HL-60 (cell line): ENCODE results near the gene TNP2.
A peak's percentile ranks its signal among the peaks of the same experiment; 100 is the strongest.

Experiments
- CTCF ChIP-seq: IDR thresholded peaks from one replicate; pipeline ENCODE4 v1.5.1; 2011; ENCODE audit warnings: low read length, control low read depth, inconsistent platforms; ENCODE audit not compliant: insufficient read depth
- SPI1 ChIP-seq: IDR thresholded peaks from 2 replicates; pipeline ENCODE4 v1.6.1; 2012; ENCODE audit warnings: low read depth, mild to moderate bottlenecking, borderline replicate concordance

- TF ChIP-seq CTCF, result no peak
- peak; percentile 81; the same call in 1 of the 2 replicates for TF ChIP-seq SPI1
Measured at GRCh38 chr16:11310997-11311561, 42.0 kb upstream of the TNP2 start.
